Measurements from ENCODE around the gene CRACDL. TPM values are rescaled to one million over a fixed set of nuclear protein-coding genes. Genes with fewer than 3 reads are reported as not detected.

The CRACDL gene
- total RNA-seq, 3 donors from 2014 or later (not counting 1 experiment from before 2014, with no cell fraction given), result 0.09 to 0.40 (median 0.11) TPM

GRCh38 chr2:98806236-98806697 lies 129.8 kb downstream of the CRACDL start:
- Mint-ChIP-seq H3K9me3 (no peaks in the 10 kb centered on the region), H3K36me3 (no peaks in the 10 kb centered on the region), H3K4me3 (no peak overlapping the region), H3K4me1 (peaks cover 11 to 13% of the 10 kb centered on the region in 2 donors), H3K27ac (no peak overlapping the region), H3K27me3 (ENCODE audit: low read depth in 2 of 2) (peaks cover 7 to 13% of the 10 kb centered on the region in 2 donors)
- no peaks in the 10 kb centered on the region for H3K36me3 ChIP-seq (ENCODE audit: control insufficient read depth, insufficient read depth, low read length)
- H3K4me3 ChIP-seq (ENCODE audit: low read length), result no peak overlapping the region
- intact Hi-C loops (cut with micrococcal nuclease), result no loop called here
- TF ChIP-seq CTCF (IDR thresholded peaks at IDR 0.05), result no peak
- no peaks in the 10 kb centered on the region for H3K27me3 ChIP-seq (ENCODE audit: control insufficient read depth, insufficient read depth, low read length)
- no peak for DNase-seq
- H3K4me1 ChIP-seq (ENCODE audit: control insufficient read depth, insufficient read depth, low read length), result peaks cover 3% of the 10 kb centered on the region
- 87% methylated on average over 6 of the region's 7 CpGs for WGBS (ENCODE audit: insufficient coverage)
- no peak for ATAC-seq
- no peaks in the 10 kb centered on the region for H3K9me3 ChIP-seq (ENCODE audit: control insufficient read depth, insufficient read depth, low read length)
- H3K27ac ChIP-seq (ENCODE audit: low read length), result no peak overlapping the region

GRCh38 chr2:98805412-98806171 lies 130.4 kb downstream of the CRACDL start:
- DNase-seq (no peak), ATAC-seq (no peak)
- WGBS (ENCODE audit: insufficient coverage), result 87% methylated on average over 12 of the region's 12 CpGs
- Histone ChIP-seq H3K36me3 (ENCODE audit: control insufficient read depth, insufficient read depth, low read length) (no peaks in the 10 kb centered on the region), H3K4me3 (ENCODE audit: low read length) (no peak overlapping the region), H3K27ac (ENCODE audit: low read length) (no peak overlapping the region), H3K4me1 (ENCODE audit: control insufficient read depth, insufficient read depth, low read length) (peaks cover 3% of the 10 kb centered on the region), H3K27me3 (ENCODE audit: control insufficient read depth, insufficient read depth, low read length) (no peaks in the 10 kb centered on the region), H3K9me3 (ENCODE audit: control insufficient read depth, insufficient read depth, low read length) (no peaks in the 10 kb centered on the region)
- Mint-ChIP-seq H3K27me3 (ENCODE audit: low read depth in 2 of 2) (peaks cover 7 to 9% of the 10 kb centered on the region in 2 donors), H3K4me1 (peaks cover 11 to 14% of the 10 kb centered on the region in 2 donors), H3K4me3 (no peak overlapping the region), H3K9me3 (no peaks in the 10 kb centered on the region), H3K36me3 (no peaks in the 10 kb centered on the region), H3K27ac (no peak overlapping the region)
- intact Hi-C loops (cut with micrococcal nuclease), result no loop called here
- TF ChIP-seq CTCF (IDR thresholded peaks at IDR 0.05), result no peak

- H3K4me1 ChIP-seq (ENCODE audit: control insufficient read depth, insufficient read depth, low read length), result peaks cover 3% of the 10 kb centered on the region
- no peak overlapping the region for H3K27ac Mint-ChIP-seq
- 80% methylated on average over 1 of the region's 3 CpGs for WGBS (ENCODE audit: insufficient coverage)
- peaks cover 0 to under 1% of the 10 kb centered on the region in 2 donors for H3K27me3 Mint-ChIP-seq (ENCODE audit: low read depth in 2 of 2)
- H3K4me3 ChIP-seq (ENCODE audit: low read length), result no peak overlapping the region
- H3K36me3 ChIP-seq (ENCODE audit: control insufficient read depth, insufficient read depth, low read length), result no peaks in the 10 kb centered on the region
- H3K9me3 Mint-ChIP-seq, result no peaks in the 10 kb centered on the region
- H3K27ac ChIP-seq (ENCODE audit: low read length), result no peak overlapping the region
- no peaks in the 10 kb centered on the region for H3K36me3 Mint-ChIP-seq
- TF ChIP-seq CTCF (IDR thresholded peaks at IDR 0.05), result no peak
- ATAC-seq (no peak), DNase-seq (no peak)
- no peak overlapping the region for H3K4me3 Mint-ChIP-seq
- no peaks in the 10 kb centered on the region for H3K9me3 ChIP-seq (ENCODE audit: control insufficient read depth, insufficient read depth, low read length)
- peaks cover 11 to 14% of the 10 kb centered on the region in 2 donors for H3K4me1 Mint-ChIP-seq
- intact Hi-C loops (cut with micrococcal nuclease), result no loop called here
- no peaks in the 10 kb centered on the region for H3K27me3 ChIP-seq (ENCODE audit: control insufficient read depth, insufficient read depth, low read length)
Measured at GRCh38 chr2:98804736-98805135, 131.3 kb downstream of the CRACDL start.

All from natural killer cell (primary cell).